Loucy (cell line): ENCODE measurements around the gene KAT8.

Source experiments
- H2AFZ ChIP-seq: fragments of 200-600 bp; sonication (generic); 2 replicates; pipeline ENCODE4 v1.6.0; 2016; ENCODE audit warnings: antibody characterized with exemption, mild to moderate bottlenecking, low read length, moderate library complexity
- H3F3A ChIP-seq: fragments of 200-600 bp; 2 replicates; pipeline ENCODE4 v1.6.0; 2016; ENCODE audit warnings: antibody characterized with exemption, low read depth, mild to moderate bottlenecking
- H3K27me3 ChIP-seq: fragments of 200-600 bp; sonication (generic); 2 replicates; pipeline ENCODE4 v1.6.1; 2014; ENCODE audit warnings: low read length, mild to moderate bottlenecking; ENCODE audit not compliant: insufficient read depth, poor library complexity, severe bottlenecking
- H3K36me3 ChIP-seq: fragments of 200-600 bp; sonication (generic); 2 replicates; pipeline ENCODE4 v1.6.1; 2016; ENCODE audit warnings: low read length; ENCODE audit not compliant: insufficient read depth
- H3K4me1 ChIP-seq: fragments of 200-600 bp; sonication (generic); 2 replicates; pipeline ENCODE4 v1.5.1; 2014; ENCODE audit warnings: low read length, mild to moderate bottlenecking; ENCODE audit not compliant: insufficient read depth, poor library complexity, severe bottlenecking
- H3K4me2 ChIP-seq: fragments of 200-600 bp; sonication (generic); 2 replicates; pipeline ENCODE4 v1.6.0; 2014; ENCODE audit warnings: antibody characterized with exemption, low read length, low read depth, mild to moderate bottlenecking; ENCODE audit not compliant: poor library complexity, severe bottlenecking
- H3K4me3 ChIP-seq: fragments of 200-600 bp; sonication (generic); 2 replicates; pipeline ENCODE4 v1.5.1; 2014; ENCODE audit warnings: low read length, mild to moderate bottlenecking, mixed read lengths; ENCODE audit not compliant: poor library complexity, severe bottlenecking
- H3K79me2 ChIP-seq: fragments of 200-600 bp; sonication (generic); 2 replicates; pipeline ENCODE4 v1.6.1; 2014; ENCODE audit warnings: low read length; ENCODE audit not compliant: insufficient read depth
- H3K9ac ChIP-seq: fragments of 200-600 bp; sonication (generic); 2 replicates; pipeline ENCODE4 v1.6.0; 2014; ENCODE audit warnings: mild to moderate bottlenecking, low read depth, low read length, moderate library complexity; ENCODE audit not compliant: poor library complexity, severe bottlenecking
- H3K9me2 ChIP-seq: fragments of 200-600 bp; sonication (generic); replicated peaks from 2 replicates; pipeline ENCODE4 v1.6.1; 2016; ENCODE audit warnings: low read depth, low read length, mixed read lengths
- H3K9me3 ChIP-seq: fragments of 200-600 bp; sonication (generic); 2 replicates; pipeline ENCODE4 v1.6.1; 2014; ENCODE audit warnings: mild to moderate bottlenecking, antibody characterized with exemption, low read length, low read depth; ENCODE audit not compliant: insufficient read depth
- H4K20me1 ChIP-seq: fragments of 200-600 bp; sonication (generic); 2 replicates; pipeline ENCODE4 v1.6.0; 2014; ENCODE audit warnings: antibody characterized with exemption, low read length, mild to moderate bottlenecking; ENCODE audit not compliant: insufficient read depth, poor library complexity, severe bottlenecking
- CTCF ChIP-seq: fragments of 200-600 bp; sonication (generic); conservative IDR thresholded peaks from 2 replicates; pipeline ENCODE4 v1.5.1; 2014; ENCODE audit warnings: mild to moderate bottlenecking, antibody characterized with exemption, low read length
- EZH2phosphoT487 ChIP-seq: fragments of 200-600 bp; IDR thresholded peaks from 2 replicates; pipeline ENCODE4 v1.6.1; 2018; ENCODE audit warnings: antibody characterized with exemption, mild to moderate bottlenecking, moderate library complexity, borderline replicate concordance

The KAT8 gene

GRCh38 chr16:31132303-31132979, 15.0 kb downstream of the KAT8 start:
- H3K4me3 ChIP-seq: no peak overlapping the region
- no peaks in the 10 kb centered on the region for H4K20me1 ChIP-seq
- H3K4me2 ChIP-seq: no peak overlapping the region
- H3K79me2 ChIP-seq: no peaks in the 10 kb centered on the region
- no peak for TF ChIP-seq CTCF
- no peak for TF ChIP-seq EZH2phosphoT487
- H2AFZ ChIP-seq: no peak overlapping the region
- no peak overlapping the region for H3K9ac ChIP-seq
- no peaks in the 10 kb centered on the region for H3K4me1 ChIP-seq
- no peaks in the 10 kb centered on the region for H3F3A ChIP-seq
- H3K9me3 ChIP-seq: no peaks in the 10 kb centered on the region
- H3K36me3 ChIP-seq: no peaks in the 10 kb centered on the region
- no peaks in the 10 kb centered on the region for H3K27me3 ChIP-seq
- H3K9me2 ChIP-seq: no peaks in the 10 kb centered on the region

- H3K9me3 ChIP-seq: no peaks in the 10 kb centered on the region
- no peak overlapping the region for H3K9ac ChIP-seq
- no peak overlapping the region for H3K4me3 ChIP-seq
- no peaks in the 10 kb centered on the region for H3K36me3 ChIP-seq
- no peaks in the 10 kb centered on the region for H3K4me1 ChIP-seq
- no peaks in the 10 kb centered on the region for H3K9me2 ChIP-seq
- no peaks in the 10 kb centered on the region for H4K20me1 ChIP-seq
- no peak for TF ChIP-seq EZH2phosphoT487
- TF ChIP-seq CTCF: no peak
- H3K27me3 ChIP-seq: no peaks in the 10 kb centered on the region
- H3K79me2 ChIP-seq: no peaks in the 10 kb centered on the region
- H2AFZ ChIP-seq: no peak overlapping the region
- no peak overlapping the region for H3K4me2 ChIP-seq
- no peaks in the 10 kb centered on the region for H3F3A ChIP-seq
These were observed 15.6 kb downstream of the KAT8 start for GRCh38 chr16:31133046-31133501.

GRCh38 chr16:31134091-31134571, 16.7 kb downstream of the KAT8 start:
- Histone ChIP-seq H3K4me2 (no peak overlapping the region), H3K36me3 (no peaks in the 10 kb centered on the region), H3K27me3 (no peaks in the 10 kb centered on the region), H3K4me3 (no peak overlapping the region), H3K9me2 (no peaks in the 10 kb centered on the region), H3K9ac (no peak overlapping the region), H3F3A (no peaks in the 10 kb centered on the region), H2AFZ (no peak overlapping the region), H4K20me1 (no peaks in the 10 kb centered on the region), H3K79me2 (no peaks in the 10 kb centered on the region), H3K4me1 (no peaks in the 10 kb centered on the region), H3K9me3 (no peaks in the 10 kb centered on the region)
- TF ChIP-seq EZH2phosphoT487: no peak
- TF ChIP-seq CTCF: no peak
